ENCODE measurements around the gene PDIK1L.

PDIK1L gene

GRCh38 chr1:26111530-26112406, at the start of gene PDIK1L:
TSS of gene PDIK1L (plus strand) at chr1:26111824. CDS start at chr1:26114309, 2,485 bp downstream.
- peak; percentile 89 to 93 for DNase-seq (ENCODE audit: low read depth in 2 of 2)

DNA sequence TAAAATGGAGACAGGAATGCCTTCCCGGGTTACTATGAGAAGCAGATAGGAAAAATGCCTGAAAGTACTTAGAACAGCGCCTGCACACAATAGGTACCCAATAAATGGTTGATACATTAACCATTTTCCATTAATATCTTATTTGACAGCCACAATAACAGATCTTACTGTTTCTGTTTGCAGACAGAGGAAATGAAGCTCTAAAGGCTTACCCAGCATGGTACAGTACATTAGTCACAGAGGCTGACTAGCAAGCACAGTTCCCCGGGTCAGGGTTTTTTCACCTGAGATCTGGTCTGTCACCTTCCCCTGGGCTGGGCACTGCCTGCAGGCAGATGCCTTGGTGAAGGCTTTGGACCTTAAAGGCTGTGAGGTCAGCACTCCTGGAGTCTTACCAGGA, 47.1 kb upstream of the PDIK1L start:
- no peak for DNase-seq (ENCODE audit: low read depth in 2 of 2)

- DNase-seq (ENCODE audit: low read depth in 2 of 2) = no peak
These were observed 45.5 kb upstream of the PDIK1L start for GRCh38 chr1:26066160-26066559.

DNA sequence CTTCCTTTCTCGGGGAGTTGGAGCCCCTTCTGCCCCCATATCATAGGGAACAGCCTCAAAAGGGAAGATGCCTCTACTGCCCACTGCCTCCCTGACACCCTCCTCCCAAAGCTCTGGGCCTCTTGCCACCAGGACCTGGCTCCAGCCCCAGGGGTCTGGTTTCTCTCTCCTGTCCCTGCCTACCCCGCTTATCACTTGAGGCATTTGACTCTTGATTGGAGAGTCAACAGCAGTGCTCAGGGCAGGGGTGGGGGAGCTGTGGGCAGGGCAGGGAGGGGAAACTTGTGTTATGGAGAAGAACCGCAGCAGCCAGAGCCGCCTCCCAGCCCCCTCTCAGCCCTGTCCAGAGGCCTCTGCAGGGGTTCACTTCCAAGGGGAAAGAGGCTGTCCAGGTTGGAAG, 44.8 kb upstream of the PDIK1L start:
- no peak for DNase-seq (ENCODE audit: low read depth in 2 of 2)

- no peak for DNase-seq (ENCODE audit: low read depth in 2 of 2)
These were observed 44.2 kb upstream of the PDIK1L start, which contains the start of gene TRIM63 for GRCh38 chr1:26067432-26067911. TSS of gene TRIM63 (minus strand) at chr1:26067630. CDS start at chr1:26067494, 136 bp downstream.

GRCh38 chr1:26069941-26070295, 41.7 kb upstream of the PDIK1L start:
- DNase-seq (ENCODE audit: low read depth in 2 of 2) = no peak

- DNase-seq (ENCODE audit: low read depth in 2 of 2) = no peak
These were observed 41.2 kb upstream of the PDIK1L start for GRCh38 chr1:26070296-26070962.

DNA sequence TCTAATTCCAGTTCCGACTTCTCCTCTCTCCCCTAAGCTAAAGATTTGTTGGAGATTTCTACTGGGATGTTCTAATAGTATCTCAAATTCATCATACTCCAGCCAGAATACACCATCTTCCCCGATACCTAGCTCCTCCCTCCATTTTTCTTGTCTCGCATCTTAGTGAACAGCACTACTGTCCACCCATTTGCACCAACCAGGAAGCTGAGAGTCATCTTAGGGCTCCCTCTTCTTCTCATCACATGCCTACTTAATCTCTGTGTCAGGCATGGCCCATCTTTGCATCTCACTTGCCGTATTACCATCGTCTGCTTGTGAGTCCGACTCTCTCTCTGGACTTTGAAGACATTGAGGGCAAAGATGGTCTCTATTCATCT, 40.7 kb upstream of the PDIK1L start:
- no peak for DNase-seq (ENCODE audit: low read depth in 2 of 2)

GRCh38 chr1:26072305-26072704, 39.3 kb upstream of the PDIK1L start:
- no peak for DNase-seq (ENCODE audit: low read depth in 2 of 2)

DNA sequence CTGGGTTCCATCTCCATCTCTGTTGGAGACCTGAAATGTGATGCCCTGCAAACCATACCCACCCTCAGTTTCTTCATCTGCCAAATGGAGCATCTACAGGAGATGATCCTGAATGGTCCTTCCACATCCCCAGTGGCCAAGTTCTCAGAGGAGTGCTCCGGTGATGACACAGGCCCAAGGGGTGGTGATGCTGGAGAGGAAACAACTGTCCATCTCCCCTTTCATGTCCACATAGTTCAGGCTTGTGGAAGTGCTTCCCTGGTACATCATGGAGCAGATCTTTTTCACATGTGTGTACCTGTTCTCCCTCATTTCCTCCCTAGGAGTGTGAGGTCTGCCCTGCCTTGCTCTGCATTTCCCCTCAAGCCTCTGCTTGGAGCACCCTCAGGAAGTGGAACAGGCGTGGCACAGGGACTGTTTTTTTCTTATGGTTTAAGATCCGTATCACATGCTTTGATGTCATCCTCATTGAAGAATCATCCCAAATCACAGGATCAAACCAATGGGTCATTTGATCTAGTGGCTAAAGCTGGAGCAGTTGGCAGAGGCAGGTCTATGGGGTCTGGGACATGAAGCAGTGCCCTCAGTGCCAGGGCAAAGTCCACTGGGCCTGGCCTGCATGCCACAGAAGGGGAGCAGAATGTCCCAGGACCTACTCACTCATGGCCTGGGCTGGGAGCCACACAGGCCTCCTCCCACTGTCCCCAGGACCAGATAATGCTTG, 36.0 kb upstream of the PDIK1L start:
- no peak for DNase-seq (ENCODE audit: low read depth in 2 of 2)

DNA sequence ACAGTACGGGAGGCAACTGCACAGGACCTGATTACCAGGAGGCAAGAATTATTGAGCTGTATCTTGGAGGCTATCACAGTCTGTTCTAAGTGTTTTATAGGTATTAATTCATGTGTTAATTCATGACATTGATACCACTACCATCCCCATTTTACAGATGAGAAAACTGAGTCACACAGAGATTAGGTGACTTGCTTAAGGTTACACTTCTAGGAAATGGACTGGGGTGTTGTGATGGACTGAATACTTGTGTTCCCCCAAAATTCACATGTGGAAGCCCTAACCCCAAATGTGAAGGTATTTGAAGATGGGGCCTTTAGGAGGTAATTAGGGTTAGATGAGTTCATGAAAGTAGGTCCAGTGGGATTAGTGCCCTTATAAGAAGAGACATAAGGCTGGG, 34.1 kb upstream of the PDIK1L start:
- DNase-seq (ENCODE audit: low read depth in 2 of 2) = no peak

DNA sequence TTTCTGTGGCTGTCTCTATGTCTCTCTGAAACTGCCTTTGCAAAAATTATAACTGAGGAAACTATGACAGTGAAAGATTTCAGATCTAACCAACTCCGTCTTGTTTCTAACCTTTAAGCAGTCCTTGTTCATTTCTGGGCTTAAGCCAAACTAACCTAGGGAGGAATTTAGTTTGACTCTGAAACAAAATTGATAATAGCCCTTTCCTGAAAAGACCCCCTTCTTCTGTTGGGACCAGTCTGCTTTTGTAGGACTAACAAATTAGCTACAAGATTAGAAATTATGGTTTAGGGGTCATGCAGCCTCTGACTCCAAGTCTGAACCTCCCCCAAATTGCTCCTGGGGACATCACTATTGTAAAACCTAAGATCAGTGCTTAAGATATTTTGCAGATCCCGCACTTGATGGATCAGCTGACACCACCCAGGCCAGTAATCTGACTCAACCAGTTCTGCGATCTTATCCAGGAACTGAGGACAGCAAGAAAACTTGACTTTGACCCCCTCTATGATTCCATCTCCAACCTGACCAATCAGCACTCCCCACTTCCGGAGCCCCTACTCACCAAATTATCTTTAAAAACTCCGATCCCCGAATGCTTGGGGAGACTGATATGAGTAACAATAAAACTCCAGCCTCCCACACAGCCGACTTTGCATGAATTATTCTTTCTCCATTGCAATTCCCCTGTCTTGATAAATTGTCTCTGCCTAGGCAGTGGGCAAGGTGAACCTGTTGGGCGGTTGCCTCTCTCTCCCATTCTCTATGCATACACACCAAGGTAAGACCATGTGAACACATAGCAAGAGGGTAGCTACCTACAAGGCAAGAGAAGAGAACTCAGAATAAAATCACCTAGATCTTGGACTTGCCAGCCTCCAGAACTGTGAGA, 33.1 kb upstream of the PDIK1L start:
- no peak for DNase-seq (ENCODE audit: low read depth in 2 of 2)

DNA sequence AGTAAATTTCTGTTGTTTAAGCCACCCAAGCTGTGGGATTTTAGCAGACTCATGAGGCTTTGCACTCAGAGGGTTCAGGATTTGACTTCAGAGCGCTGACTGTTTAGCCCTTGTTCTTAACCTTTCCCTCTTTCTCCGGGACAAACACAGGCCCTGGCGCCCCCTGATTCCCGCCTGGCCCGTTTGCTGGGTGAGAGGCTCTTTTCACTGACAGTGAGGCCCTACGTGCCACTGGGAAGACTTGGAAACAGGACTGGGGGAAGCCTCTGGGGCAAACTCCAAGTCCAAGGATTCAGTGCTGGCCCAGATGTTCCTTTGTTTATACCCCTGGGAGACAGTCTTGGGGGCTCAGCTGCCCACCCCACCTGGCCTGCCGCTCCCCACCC, 32.5 kb upstream of the PDIK1L start:
- DNase-seq (ENCODE audit: low read depth in 2 of 2) = no peak

GRCh38 chr1:26079960-26080814, 31.4 kb upstream of the PDIK1L start:
- no peak for DNase-seq (ENCODE audit: low read depth in 2 of 2)

GRCh38 chr1:26081267-26082019, 30.2 kb upstream of the PDIK1L start:
- no peak for DNase-seq (ENCODE audit: low read depth in 2 of 2)

DNA sequence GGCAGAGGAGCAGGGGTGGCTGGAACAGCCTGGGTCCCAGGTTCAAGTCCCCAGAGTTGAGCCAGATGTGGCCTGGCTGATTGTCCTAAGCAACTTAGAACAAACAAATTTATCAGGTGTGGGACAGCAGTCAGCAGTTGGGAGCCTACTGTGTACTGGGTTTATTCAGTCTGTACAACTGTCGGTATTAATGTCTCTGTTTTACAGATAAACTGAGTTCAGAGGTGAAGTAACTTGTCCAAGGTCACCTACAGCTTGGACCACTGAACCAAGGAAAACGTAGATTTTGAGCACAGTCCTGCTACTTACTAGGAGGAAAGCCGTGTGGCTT, 29.6 kb upstream of the PDIK1L start:
- no peak for DNase-seq (ENCODE audit: low read depth in 2 of 2)

- DNase-seq (ENCODE audit: low read depth in 2 of 2) = no peak
These were observed 28.4 kb upstream of the PDIK1L start for GRCh38 chr1:26083208-26083607.

GRCh38 chr1:26084091-26084561, 27.5 kb upstream of the PDIK1L start:
- no peak for DNase-seq (ENCODE audit: low read depth in 2 of 2)

GRCh38 chr1:26084844-26085243, 26.8 kb upstream of the PDIK1L start:
- DNase-seq (ENCODE audit: low read depth in 2 of 2) = no peak

GRCh38 chr1:26089125-26089524, 22.5 kb upstream of the PDIK1L start:
- no peak for DNase-seq (ENCODE audit: low read depth in 2 of 2)
